HEK293T (cell line): Measurements from ENCODE around the gene RLF.

ENCODE experiments used
- CTCF ChIA-PET: fragments of 350-600 bp; formaldehyde crosslinking; extraction: SDS; loops from one replicate; lab custom pipeline; 2021; ENCODE audit warnings: antibody characterized with exemption, inconsistent platforms; lab: Yijun Ruan, JAX
- POLR2A ChIA-PET: fragments of 350-600 bp; formaldehyde crosslinking; extraction: SDS; loops from one replicate; lab custom pipeline; 2020; ENCODE audit warnings: antibody characterized with exemption, inconsistent platforms; lab: Yijun Ruan, JAX
- DNase-seq: peaks from one replicate; pipeline ENCODE4 v3.0.0; 2012; ENCODE audit warnings: mixed read lengths; ENCODE audit errors: extremely low spot score
- ARNT ChIP-seq: fragments of 450-650 bp; IDR thresholded peaks from 2 replicates; pipeline ENCODE4 v1.6.1; 2017; ENCODE audit warnings: mild to moderate bottlenecking
- BHLHE40 ChIP-seq: fragments of 450-650 bp; IDR thresholded peaks from 2 replicates; pipeline ENCODE4 v1.6.1; 2016; ENCODE audit warnings: mild to moderate bottlenecking, moderate library complexity, borderline replicate concordance
- CTBP1 ChIP-seq: fragments of 450-650 bp; IDR thresholded peaks from 2 replicates; pipeline ENCODE4 v1.6.1; 2016; ENCODE audit warnings: borderline replicate concordance
- ELF4 ChIP-seq: fragments of 450-650 bp; IDR thresholded peaks from 2 replicates; pipeline ENCODE4 v1.6.1; 2017; ENCODE audit warnings: antibody characterized with exemption
- FOXA1 ChIP-seq: fragments of 450-650 bp; IDR thresholded peaks from 2 replicates; pipeline ENCODE4 v1.6.1; 2016; ENCODE audit warnings: mild to moderate bottlenecking
- FOXK2 ChIP-seq: fragments of 450-650 bp; IDR thresholded peaks from 2 replicates; pipeline ENCODE4 v1.6.1; 2016; ENCODE audit warnings: mild to moderate bottlenecking
- FOXM1 ChIP-seq: fragments of 450-650 bp; IDR thresholded peaks from 2 replicates; pipeline ENCODE4 v1.6.1; 2017; ENCODE audit warnings: mild to moderate bottlenecking, borderline replicate concordance
- HDGF ChIP-seq: fragments of 450-650 bp; IDR thresholded peaks from 2 replicates; pipeline ENCODE4 v1.6.1; 2017; ENCODE audit warnings: antibody characterized with exemption, borderline replicate concordance
- L3MBTL2 ChIP-seq: fragments of 450-650 bp; conservative IDR thresholded peaks from 2 replicates; pipeline ENCODE4 v1.6.1; 2016; ENCODE audit warnings: mild to moderate bottlenecking
- LEF1 ChIP-seq: fragments of 450-650 bp; IDR thresholded peaks from 2 replicates; pipeline ENCODE4 v1.6.1; 2017; ENCODE audit warnings: mild to moderate bottlenecking, borderline replicate concordance
- NFRKB ChIP-seq: fragments of 450-650 bp; IDR thresholded peaks from 2 replicates; pipeline ENCODE4 v1.6.1; 2016; ENCODE audit warnings: mild to moderate bottlenecking, moderate library complexity
- PKNOX1 ChIP-seq: fragments of 450-650 bp; IDR thresholded peaks from 2 replicates; pipeline ENCODE4 v1.6.1; 2016
- SP1 ChIP-seq: fragments of 450-650 bp; IDR thresholded peaks from 2 replicates; pipeline ENCODE4 v1.6.1; 2017
- SUZ12 ChIP-seq: fragments of 450-650 bp; IDR thresholded peaks from 2 replicates; pipeline ENCODE4 v1.6.1; 2016; ENCODE audit warnings: mild to moderate bottlenecking
- TARDBP ChIP-seq: fragments of 450-650 bp; IDR thresholded peaks from 2 replicates; pipeline ENCODE4 v1.6.1; 2016
- ZNF384 ChIP-seq: fragments of 450-650 bp; IDR thresholded peaks from 2 replicates; pipeline ENCODE4 v1.6.1; 2016

Gene RLF

GRCh38 chr1:40264354-40264781 is 103.2 kb downstream of the RLF start:
- TF ChIP-seq L3MBTL2 (no peak), BHLHE40 (no peak), CTBP1 (no peak), SP1 (no peak), LEF1 (no peak), FOXM1 (no peak), ARNT (no peak)
- POLR2A ChIA-PET, result no interaction called here
- CTCF ChIA-PET, result no interaction called here
- no peak for DNase-seq

- ChIA-PET CTCF (no interaction called here), POLR2A (no interaction called here)
- DNase-seq, result no peak
- no peak for TF ChIP-seq HDGF
- no peak for TF ChIP-seq NFRKB
- no peak for TF ChIP-seq TARDBP
- no peak for TF ChIP-seq SUZ12
- no peak for TF ChIP-seq ARNT
- TF ChIP-seq FOXM1, result no peak
- no peak for TF ChIP-seq PKNOX1
- no peak for TF ChIP-seq LEF1
- no peak for TF ChIP-seq FOXA1
- TF ChIP-seq BHLHE40, result no peak
- TF ChIP-seq L3MBTL2, result no peak
- TF ChIP-seq ELF4, result no peak
- TF ChIP-seq ZNF384, result no peak
- TF ChIP-seq CTBP1, result no peak
- TF ChIP-seq SP1, result no peak
- TF ChIP-seq FOXK2, result no peak
These were observed 104.1 kb downstream of the RLF start for GRCh38 chr1:40265298-40265697.

GRCh38 chr1:40265919-40266318 is 104.7 kb downstream of the RLF start:
- TF ChIP-seq BHLHE40 (no peak), SUZ12 (no peak), NFRKB (no peak), SP1 (no peak), TARDBP (no peak), PKNOX1 (no peak), HDGF (no peak), FOXK2 (no peak)
- no peak for DNase-seq
- ChIA-PET CTCF (no interaction called here), POLR2A (no interaction called here)

GRCh38 chr1:40266786-40267535 is 105.8 kb downstream of the RLF start:
- CTCF ChIA-PET, result no interaction called here
- TF ChIP-seq LEF1 (no peak), TARDBP (no peak), ARNT (no peak), FOXA1 (no peak), SP1 (no peak), CTBP1 (no peak), ZNF384 (no peak), FOXM1 (no peak)
- DNase-seq, result no peak
- POLR2A ChIA-PET, result no interaction called here

- no peak for TF ChIP-seq TARDBP
- no peak for TF ChIP-seq L3MBTL2
- no peak for TF ChIP-seq ARNT
- TF ChIP-seq PKNOX1, result no peak
- no peak for TF ChIP-seq SUZ12
- TF ChIP-seq NFRKB, result no peak
- TF ChIP-seq FOXK2, result no peak
- no peak for TF ChIP-seq LEF1
- no peak for TF ChIP-seq CTBP1
- no peak for TF ChIP-seq FOXM1
- no peak for TF ChIP-seq HDGF
- DNase-seq, result no peak
- ChIA-PET POLR2A (no interaction called here), CTCF (no interaction called here)
These were observed 106.6 kb downstream of the RLF start for GRCh38 chr1:40267767-40268187.

- TF ChIP-seq L3MBTL2 (no peak), BHLHE40 (no peak), ZNF384 (no peak), FOXK2 (no peak), ELF4 (no peak), NFRKB (no peak)
- ChIA-PET POLR2A (no interaction called here), CTCF (no interaction called here)
- DNase-seq, result no peak
These were observed 107.0 kb downstream of the RLF start for GRCh38 chr1:40268211-40268610.
